Activated B cell treated with CpG ODN at 0.5 μM for 24 hours (primary cell): ENCODE data around the gene SLC16A5. TPM values are rescaled to one million over a fixed set of nuclear protein-coding genes. Genes with fewer than 3 reads are reported as not detected.

ENCODE experiments used
- ATAC-seq: fragments of 200-7000 bp; cut with Tn5 transposase; one replicate; pipeline ENCODE4 v1.10.0; 2021; ENCODE audit warnings: low read depth, mild to moderate bottlenecking, moderate library complexity
- CTCF ChIA-PET: fragments of 350-600 bp; sonication (Branson Sonifier 250); formaldehyde crosslinking; loops from one replicate; lab custom pipeline; 2021; ENCODE audit warnings: antibody characterized with exemption; lab: Charles Lee
- POLR2A ChIA-PET: fragments of 350-600 bp; sonication (Branson Sonifier 250); formaldehyde crosslinking; loops from one replicate; lab custom pipeline; 2021; ENCODE audit warnings: antibody characterized with exemption; lab: Charles Lee
- DNase-seq: peaks from one replicate; pipeline ENCODE4 v3.0.0; 2022
- H3K27ac Mint-ChIP-seq: one replicate; pipeline ENCODE4 v1.8.0; 2020; ENCODE audit warnings: mixed read lengths
- H3K27me3 Mint-ChIP-seq: one replicate; pipeline ENCODE4 v1.8.0; 2021; ENCODE audit warnings: mixed read lengths
- H3K36me3 Mint-ChIP-seq: one replicate; pipeline ENCODE4 v1.8.0; 2021; ENCODE audit warnings: low read depth, mixed read lengths
- H3K4me1 Mint-ChIP-seq: one replicate; pipeline ENCODE4 v1.8.0; 2021; ENCODE audit warnings: mixed read lengths
- H3K4me3 Mint-ChIP-seq: one replicate; pipeline ENCODE4 v1.8.0; 2020; ENCODE audit warnings: mild to moderate bottlenecking, mixed read lengths
- H3K9me3 Mint-ChIP-seq: one replicate; pipeline ENCODE4 v1.8.0; 2020; ENCODE audit warnings: mixed read lengths
- intact Hi-C: fragments of 100-400 bp; cut with micrococcal nuclease; formaldehyde crosslinking; loops from one replicate; pipeline ENCODE4 v1.15.1; 2024
- total RNA-seq: library from RNA; stranded (reverse); gene quantifications from 2 replicates; pipeline ENCODE4 v1.2.3, GENCODE V29; 2022
- TF ChIP-seq, protein P1 (sequence below): fragments of 200-600 bp; IDR thresholded peaks from one replicate; pipeline ENCODE4 v1.8.0; 2022; ENCODE audit warnings: antibody characterized with exemption, mild to moderate bottlenecking

The SLC16A5 gene
- total RNA-seq, 1 donor from 2014 or later, result 5.7 TPM

DNA sequence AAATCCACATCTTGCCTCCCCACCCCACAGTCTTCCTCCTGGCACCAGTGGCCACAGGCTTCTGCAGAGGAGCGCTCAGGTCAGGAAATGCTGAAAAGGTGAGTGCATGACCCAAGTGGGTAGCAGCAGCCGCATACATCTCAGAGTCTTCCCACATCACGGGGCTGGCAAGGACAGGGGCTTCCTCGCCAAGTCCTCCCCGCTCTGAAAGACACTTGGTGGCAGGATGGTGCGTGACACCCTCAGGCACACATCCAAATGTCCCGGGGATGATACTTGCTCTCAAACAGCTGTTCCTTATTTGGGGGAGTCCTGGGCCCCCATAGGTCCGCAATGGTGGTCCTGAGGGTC, 8.8 kb upstream of the SLC16A5 start:
- ATAC-seq (no peak), DNase-seq (no peak)
- H3K27ac Mint-ChIP-seq, result peak overlapping the region; percentile 27
- H3K27me3 Mint-ChIP-seq, result peaks cover 4% of the 10 kb centered on the region
- CTCF ChIA-PET, result interaction anchor here (2.2 to 2.9 kb wide), 2 partner anchors 35 to 52 kb away, joined by 9 to 16 read pairs; partner anchors contain the start of gene NT5C
- intact Hi-C loops, result loop anchor here (2.0 kb wide), 2 partner anchors 32 to 44 kb away; partner anchors contain the start of genes ATP5PD and KCTD2
- no peaks in the 10 kb centered on the region for H3K36me3 Mint-ChIP-seq
- peaks cover 29% of the 10 kb centered on the region for H3K4me1 Mint-ChIP-seq
- no peaks in the 10 kb centered on the region for H3K9me3 Mint-ChIP-seq
- H3K4me3 Mint-ChIP-seq, result peak overlapping the region; percentile 19
- TF ChIP-seq, protein P1, sequence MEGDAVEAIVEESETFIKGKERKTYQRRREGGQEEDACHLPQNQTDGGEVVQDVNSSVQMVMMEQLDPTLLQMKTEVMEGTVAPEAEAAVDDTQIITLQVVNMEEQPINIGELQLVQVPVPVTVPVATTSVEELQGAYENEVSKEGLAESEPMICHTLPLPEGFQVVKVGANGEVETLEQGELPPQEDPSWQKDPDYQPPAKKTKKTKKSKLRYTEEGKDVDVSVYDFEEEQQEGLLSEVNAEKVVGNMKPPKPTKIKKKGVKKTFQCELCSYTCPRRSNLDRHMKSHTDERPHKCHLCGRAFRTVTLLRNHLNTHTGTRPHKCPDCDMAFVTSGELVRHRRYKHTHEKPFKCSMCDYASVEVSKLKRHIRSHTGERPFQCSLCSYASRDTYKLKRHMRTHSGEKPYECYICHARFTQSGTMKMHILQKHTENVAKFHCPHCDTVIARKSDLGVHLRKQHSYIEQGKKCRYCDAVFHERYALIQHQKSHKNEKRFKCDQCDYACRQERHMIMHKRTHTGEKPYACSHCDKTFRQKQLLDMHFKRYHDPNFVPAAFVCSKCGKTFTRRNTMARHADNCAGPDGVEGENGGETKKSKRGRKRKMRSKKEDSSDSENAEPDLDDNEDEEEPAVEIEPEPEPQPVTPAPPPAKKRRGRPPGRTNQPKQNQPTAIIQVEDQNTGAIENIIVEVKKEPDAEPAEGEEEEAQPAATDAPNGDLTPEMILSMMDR, result no peak
- POLR2A ChIA-PET, result interaction anchor here (1.0 to 1.9 kb wide), 9 partner anchors 9 to 446 kb away, joined by 3 to 12 read pairs (median 4); partner anchors contain the start of genes ARMC7, LLGL2 and SLC16A5

DNA sequence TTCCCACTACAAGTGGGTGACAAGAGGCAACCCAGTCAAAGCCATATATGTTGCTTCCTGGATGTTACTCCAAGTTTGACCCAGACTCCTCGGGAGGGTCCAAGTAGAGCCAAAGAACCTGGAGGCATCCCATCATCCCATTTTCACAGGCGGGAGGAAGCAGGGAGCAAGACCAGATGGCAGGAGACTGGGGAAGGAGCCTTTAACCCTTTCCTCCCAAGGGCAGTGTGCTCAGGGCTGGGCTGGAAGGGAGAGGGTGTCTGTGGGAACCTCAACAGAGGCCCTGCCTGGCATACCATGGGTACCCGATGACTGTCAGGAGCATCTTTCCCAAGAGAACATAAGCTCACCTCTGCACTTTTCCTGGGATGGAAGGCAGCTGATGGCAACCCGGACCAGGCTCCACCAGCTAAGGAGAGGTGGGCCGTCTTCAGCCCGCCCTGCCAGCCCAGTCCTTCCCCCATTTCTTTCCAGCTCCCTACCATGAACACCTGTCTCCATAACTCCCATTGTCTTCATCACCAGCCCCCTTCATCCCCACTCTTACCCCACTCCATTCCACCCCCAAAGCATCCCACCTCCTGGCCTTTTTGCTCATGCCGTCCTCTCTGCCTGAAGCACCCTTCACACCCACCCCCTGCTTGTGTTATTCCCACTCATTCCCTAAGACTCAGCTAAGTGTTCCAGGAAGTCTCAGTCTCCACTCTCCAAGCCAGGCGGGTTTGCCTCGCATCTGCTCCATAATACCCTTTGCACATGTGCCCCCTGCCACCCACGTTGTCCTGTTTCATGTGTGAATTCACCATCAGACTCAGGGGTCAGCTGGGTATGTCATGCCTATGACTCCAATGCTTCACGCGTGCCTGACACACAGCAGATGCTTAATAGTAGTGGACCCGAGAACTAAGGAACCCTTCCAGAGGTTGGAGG, 5.9 kb upstream of the SLC16A5 start:
- Mint-ChIP-seq H3K4me3 (no peak overlapping the region), H3K36me3 (no peaks in the 10 kb centered on the region), H3K27ac (no peak overlapping the region), H3K4me1 (peaks cover 32% of the 10 kb centered on the region), H3K9me3 (no peaks in the 10 kb centered on the region), H3K27me3 (peaks cover 4% of the 10 kb centered on the region)
- TF ChIP-seq, protein P1, result no peak
- intact Hi-C loops, result no loop called here
- no peak for DNase-seq
- ChIA-PET CTCF (no interaction called here), POLR2A (interaction anchor here (0.5 kb wide), 1 partner anchor 30 kb away, joined by 3 read pairs; no protein-coding TSS in a partner anchor)
- no peak for ATAC-seq

DNA sequence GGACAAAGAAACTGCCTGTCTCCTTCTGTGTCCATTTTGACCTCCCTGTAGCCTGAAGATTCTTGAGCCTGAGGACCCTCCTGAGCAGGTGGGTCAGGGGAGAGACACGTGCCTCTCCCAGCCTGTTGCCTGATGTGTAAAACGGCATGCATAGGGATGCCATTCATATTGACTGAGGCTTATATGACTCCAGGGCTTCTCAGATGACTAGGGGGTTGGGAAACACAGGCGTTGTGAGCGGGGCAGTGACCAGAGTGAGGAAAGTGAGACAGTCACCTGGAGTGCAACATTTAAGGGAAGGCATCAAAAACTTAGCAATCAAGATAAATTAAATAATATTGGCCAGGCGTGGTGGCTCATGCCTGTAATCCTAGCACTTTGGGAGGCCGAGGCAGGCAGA, 5.1 kb upstream of the SLC16A5 start:
- CTCF ChIA-PET, result no interaction called here

DNA sequence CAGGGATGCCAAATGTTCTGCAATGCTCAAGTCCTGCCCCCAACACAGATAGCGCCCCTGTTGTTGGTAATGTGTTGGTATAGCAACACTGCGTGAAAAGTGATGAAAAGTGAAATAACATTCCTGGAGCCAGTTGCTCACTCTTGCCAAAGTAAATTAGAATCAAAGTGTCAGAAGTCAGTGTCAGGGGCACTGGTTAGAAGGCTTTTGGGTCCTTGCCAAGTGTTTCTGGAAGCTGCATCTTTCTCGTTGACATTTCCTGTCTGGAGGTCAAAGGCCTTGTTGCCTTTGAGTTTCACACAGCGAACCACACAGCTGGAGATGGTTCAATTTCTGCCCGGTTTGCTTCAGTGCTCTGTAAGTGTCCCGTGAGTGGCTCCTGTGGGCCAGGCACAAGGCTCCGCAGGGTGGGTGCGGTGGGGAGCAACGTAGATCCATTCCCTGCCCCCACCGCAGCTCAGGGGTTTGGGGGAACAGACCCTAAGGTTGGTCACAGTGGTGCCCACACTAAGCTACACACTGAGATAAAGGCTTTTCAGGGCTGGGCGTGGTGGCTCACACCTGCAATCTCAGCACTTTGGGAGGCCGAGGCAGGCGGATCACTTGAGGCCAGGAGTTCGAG, 3.6 kb upstream of the SLC16A5 start:
- peaks cover 28% of the 10 kb centered on the region for H3K4me1 Mint-ChIP-seq
- DNase-seq (no peak), ATAC-seq (no peak)
- no peak overlapping the region for H3K4me3 Mint-ChIP-seq
- peaks cover 4% of the 10 kb centered on the region for H3K27me3 Mint-ChIP-seq
- ChIA-PET POLR2A (interaction anchor here (0.6 kb wide), 1 partner anchor 39 kb away, joined by 3 read pairs; no protein-coding TSS in a partner anchor), CTCF (no interaction called here)
- TF ChIP-seq, protein P1, result no peak
- no peak overlapping the region for H3K27ac Mint-ChIP-seq
- H3K36me3 Mint-ChIP-seq, result no peaks in the 10 kb centered on the region
- H3K9me3 Mint-ChIP-seq, result no peaks in the 10 kb centered on the region
- intact Hi-C loops, result no loop called here

More for the DNA sequence above, 5.1 kb upstream of the SLC16A5 start:
- DNase-seq (no peak), ATAC-seq (no peak)
- intact Hi-C loops, result no loop called here
- Mint-ChIP-seq H3K4me1 (peaks cover 33% of the 10 kb centered on the region), H3K27ac (no peak overlapping the region), H3K9me3 (no peaks in the 10 kb centered on the region), H3K27me3 (peaks cover 4% of the 10 kb centered on the region), H3K36me3 (no peaks in the 10 kb centered on the region), H3K4me3 (no peak overlapping the region)
- POLR2A ChIA-PET, result no interaction called here
- TF ChIP-seq, protein P1, result no peak
